HG03039 (cell line): ENCODE measurements around the gene ADORA1.

ENCODE experiments used
- ATAC-seq: cut with Tn5 transposase; IDR thresholded peaks from one replicate; pipeline ENCODE4 v1.9.1; 2021; ENCODE audit warnings: mild to moderate bottlenecking, moderate library complexity; ENCODE audit not compliant: unreplicated experiment

ADORA1 gene

GRCh38 chr1:203138066-203138465, 10.5 kb downstream of the ADORA1 start:
- no peak for ATAC-seq

DNA sequence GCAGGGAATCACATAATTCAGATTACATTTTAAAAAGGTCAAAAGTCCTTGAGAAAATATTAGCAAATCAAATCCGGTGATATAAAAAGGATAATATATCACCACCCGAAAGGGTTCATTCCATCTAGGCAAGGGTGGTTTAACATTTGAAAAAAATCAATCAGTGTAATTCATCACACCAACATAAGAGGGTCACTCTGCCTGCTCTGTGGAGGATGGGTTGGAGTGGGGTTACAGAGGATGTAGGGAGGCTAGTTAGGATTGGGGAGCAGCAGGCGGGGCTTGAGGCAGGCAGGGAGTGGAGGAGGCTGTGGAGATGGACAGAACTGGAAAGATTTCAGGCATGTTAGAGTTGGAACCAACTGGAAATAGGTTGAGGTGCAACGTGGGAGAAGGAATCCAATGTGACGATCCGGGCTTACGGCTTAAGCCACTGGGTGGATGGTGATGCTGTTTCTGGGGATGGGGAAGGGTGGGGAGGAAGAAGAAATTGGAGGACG, 12.5 kb downstream of the ADORA1 start:
- no peak for ATAC-seq

- no peak for ATAC-seq
Measured at GRCh38 chr1:203140743-203141520, 13.4 kb downstream of the ADORA1 start.

DNA sequence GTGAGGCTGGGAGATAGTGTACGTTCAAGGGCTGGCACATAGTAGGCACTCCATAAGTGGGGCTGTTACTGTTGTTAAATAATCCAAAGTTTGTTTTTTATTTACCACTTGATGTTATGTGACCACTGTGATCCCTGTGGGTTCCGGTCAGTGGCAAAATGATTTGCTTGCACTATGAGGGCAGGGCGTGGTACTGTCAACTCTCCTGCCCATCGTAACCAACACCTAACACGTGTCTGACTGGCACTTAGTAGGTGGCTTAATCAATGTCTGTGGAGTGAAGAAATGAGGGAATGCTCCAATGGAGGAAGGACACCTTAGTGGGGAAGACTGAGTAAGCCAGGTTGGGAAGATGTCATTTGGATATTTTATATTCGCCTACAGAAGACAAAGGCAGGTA, 14.6 kb downstream of the ADORA1 start:
- ATAC-seq = no peak

DNA sequence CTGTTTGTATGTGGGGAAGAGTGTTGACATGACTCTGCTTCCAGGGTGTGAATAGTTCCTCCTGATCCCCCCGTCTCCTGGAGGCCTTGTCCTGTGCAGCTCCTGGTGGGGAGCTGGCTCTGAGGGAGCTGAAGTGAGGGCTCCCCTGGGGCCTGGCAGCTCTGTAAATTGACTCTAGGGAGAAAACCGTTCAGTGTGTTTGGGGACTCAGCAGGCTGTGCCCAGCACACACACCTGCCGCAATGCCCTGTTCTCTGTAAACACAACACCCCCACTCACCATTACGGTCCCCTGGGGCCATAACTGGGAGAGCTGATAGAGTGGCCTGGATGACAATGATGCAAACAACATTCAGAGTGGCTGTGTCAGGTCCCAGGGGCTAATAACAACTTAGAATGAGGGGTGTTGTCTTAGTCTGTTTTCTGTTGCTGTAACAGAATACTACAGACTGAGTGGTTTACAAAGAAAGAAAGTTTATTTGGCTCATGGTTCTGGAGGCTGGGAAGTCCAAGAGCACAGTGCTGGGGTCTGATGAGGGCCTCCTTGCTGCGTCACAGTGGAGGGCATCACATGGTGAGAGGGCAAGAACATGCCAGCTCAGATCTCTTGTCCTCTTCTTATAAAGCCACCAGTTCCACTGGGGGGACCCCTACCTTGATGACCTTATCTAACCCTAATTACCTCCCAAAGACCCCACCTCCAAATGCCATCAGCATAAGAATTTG, 15.3 kb downstream of the ADORA1 start:
- ATAC-seq = no peak

DNA sequence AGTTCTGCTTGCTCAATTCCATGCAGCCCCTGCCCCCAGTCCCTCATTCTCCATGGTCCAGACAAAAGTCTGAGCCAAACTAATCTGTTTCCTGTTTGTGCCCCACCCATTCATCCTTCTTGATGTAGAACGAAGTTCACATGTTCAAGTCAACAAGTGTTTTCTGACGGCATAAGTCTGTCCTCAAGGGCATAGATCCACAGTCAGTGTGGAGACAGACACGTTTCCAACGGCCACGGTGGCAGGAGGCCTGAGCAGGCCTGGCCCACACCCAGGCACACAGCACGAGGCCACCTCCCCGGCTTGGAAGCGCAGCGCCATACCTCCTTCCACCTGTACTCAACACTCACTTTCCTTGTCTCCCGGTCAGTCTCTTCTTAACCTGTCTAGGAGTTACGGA, 16.1 kb downstream of the ADORA1 start:
- no peak for ATAC-seq

DNA sequence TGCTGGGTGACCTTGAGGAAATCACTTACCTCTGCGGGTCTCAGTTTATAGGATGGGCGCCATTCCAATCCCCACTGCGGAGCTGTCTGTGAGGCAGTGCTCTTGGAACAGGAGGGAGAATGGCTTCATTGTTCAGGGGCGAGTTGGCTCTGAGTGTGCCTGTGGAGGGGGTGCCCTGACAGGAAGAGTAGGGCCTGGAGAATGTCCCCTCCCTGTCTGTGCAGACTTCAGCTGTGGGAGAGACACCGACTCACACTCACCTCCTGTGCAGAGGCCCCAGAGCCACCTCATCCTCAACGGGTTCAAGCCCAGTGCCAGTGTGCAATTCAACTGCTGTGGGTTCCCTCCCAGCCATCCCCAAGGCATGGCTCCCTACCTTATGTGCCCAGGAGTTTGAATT, 17.1 kb downstream of the ADORA1 start:
- no peak for ATAC-seq

DNA sequence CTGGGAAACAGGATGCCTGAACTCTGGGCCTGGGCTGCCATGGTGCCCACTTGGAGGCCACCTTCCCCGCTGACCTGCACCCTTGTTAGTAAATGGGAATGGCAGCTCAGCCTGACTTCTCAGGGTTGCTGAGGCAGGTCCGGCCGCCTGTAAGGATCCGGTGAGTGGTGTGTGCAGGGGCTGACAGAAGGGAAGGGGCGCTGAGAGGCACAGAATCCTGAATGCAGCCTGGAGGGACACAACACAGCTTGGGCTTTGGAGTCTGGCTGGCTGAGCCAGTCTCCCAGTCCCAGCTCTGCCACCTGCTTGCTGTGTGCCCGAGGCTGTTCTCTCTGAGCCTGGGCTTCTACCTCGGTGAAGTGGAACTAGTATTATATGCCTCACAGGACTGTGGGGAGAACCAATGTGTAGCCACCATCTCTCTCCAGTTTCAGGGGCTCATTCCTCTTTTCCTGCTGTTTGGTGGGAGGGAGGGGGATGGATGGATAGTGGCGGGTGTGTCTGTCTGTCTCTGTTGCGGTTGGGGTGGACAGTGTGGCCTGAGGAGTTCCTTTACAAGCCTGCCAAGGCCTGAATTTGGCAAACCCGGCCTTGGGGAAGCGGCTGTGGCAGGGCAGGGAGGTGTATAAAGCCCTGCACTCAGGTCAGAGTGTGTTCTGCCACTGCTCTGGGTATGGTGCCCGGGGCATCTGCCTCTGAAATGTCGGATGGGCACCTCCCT, 18.0 kb downstream of the ADORA1 start:
- no peak for ATAC-seq

GRCh38 chr1:203146042-203146369, 18.5 kb downstream of the ADORA1 start:
- ATAC-seq = no peak

- ATAC-seq = no peak
Measured at GRCh38 chr1:203146537-203146936, 19.0 kb downstream of the ADORA1 start.

DNA sequence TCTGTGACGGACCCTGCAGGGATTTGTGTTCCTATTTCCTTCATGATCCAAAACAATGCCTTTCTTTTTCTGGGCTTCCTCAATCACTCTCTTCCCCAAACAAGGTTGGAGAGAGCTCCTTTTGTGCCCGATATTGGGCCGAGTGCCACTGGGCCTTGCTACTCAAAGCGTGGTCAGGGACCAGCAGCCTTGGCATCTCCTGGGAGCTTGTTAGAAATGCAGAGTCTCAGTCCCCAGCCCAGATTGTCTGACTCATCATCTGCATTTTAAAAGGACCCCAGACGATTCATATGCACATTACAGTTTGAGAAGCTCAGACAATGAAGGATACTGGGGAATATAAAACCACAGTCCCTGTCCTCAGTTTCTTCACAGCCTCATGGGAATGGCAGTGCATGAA, 19.9 kb downstream of the ADORA1 start:
- no peak for ATAC-seq

DNA sequence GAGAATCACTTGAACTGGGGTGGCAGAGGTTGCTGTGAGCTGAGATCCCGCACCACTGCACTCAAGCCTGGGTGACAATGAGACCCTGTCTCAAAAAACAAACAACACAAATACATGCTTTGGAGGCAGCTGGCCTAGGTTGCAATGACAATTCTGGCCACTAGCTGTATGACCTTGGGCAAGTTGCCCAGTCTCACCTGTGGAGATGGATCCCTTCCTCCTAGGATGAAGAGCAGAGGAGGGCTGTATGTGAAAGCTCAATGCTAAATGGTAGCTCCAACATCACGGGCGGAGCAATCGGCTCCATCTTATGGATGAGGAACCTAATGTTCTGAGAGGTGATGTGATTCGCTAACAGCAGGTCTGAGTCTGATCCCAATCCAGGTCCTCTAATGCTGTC, 20.6 kb downstream of the ADORA1 start:
- ATAC-seq = no peak

DNA sequence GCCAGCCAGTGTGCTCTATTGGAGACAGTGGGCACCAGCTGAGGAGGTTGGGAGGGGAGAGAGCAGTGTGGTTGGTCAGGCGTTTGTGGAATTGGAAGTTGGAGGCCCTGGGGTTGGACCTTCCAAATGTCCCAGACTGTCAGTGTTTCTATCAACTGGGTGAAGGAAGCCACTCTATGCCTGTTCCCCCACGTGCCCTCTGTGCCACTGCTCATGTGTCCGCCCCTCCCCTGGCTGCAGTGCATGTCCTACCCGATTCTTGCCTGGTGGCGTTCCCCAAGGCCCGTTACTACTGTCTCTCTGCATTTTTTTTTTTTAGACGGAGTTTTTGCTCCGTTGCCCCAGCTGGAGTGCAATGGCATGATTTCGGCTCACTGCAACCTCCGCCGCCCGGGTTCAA, 21.1 kb downstream of the ADORA1 start:
- ATAC-seq = no peak

- no peak for ATAC-seq
Measured at GRCh38 chr1:203149188-203149840, 21.8 kb downstream of the ADORA1 start.

GRCh38 chr1:203150511-203151297, 23.2 kb downstream of the ADORA1 start:
- no peak for ATAC-seq

- no peak for ATAC-seq
Measured at GRCh38 chr1:203151362-203152157, 24.0 kb downstream of the ADORA1 start.

DNA sequence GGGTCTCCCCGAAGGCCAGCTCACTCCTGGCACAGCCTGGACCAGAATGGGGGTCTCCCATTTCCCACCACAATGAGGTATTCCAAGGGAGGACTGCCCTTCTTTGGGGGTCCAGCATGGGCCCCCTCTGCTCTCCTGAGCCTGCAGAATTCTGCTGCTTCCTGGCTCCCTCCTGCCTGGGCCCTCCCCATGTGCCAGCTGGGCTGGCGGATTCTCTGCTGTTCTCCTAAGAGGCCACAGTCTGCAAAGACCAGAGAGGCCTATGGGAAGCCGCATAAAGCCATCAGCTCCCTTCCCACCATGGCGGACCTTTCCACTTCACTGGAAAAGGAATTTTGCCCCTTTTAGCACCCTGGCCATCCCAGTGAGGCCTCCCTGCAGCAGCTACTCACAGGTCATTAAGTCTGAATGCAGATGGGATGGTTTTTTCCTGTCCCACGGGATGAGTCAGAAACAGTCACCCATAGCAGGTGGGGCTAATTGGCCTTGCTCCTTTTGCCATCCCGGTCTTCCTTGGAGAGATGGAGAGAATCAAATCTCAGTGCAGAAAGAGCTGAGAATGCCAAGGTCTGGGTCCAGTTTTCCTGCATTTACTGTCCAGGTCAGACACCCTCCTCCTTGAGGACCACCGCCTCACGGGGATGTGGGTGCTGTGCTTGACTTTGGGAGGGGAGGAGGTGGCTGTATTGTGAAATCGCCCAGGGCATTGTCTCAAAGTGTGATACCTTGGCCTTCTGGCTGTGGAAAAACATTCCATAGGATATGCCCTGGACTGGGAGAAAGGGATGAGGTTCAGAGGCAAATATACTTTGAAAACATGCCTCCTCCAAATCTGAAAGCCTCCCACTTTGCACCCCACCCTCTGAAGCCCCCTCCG, 24.9 kb downstream of the ADORA1 start:
- ATAC-seq = no peak

DNA sequence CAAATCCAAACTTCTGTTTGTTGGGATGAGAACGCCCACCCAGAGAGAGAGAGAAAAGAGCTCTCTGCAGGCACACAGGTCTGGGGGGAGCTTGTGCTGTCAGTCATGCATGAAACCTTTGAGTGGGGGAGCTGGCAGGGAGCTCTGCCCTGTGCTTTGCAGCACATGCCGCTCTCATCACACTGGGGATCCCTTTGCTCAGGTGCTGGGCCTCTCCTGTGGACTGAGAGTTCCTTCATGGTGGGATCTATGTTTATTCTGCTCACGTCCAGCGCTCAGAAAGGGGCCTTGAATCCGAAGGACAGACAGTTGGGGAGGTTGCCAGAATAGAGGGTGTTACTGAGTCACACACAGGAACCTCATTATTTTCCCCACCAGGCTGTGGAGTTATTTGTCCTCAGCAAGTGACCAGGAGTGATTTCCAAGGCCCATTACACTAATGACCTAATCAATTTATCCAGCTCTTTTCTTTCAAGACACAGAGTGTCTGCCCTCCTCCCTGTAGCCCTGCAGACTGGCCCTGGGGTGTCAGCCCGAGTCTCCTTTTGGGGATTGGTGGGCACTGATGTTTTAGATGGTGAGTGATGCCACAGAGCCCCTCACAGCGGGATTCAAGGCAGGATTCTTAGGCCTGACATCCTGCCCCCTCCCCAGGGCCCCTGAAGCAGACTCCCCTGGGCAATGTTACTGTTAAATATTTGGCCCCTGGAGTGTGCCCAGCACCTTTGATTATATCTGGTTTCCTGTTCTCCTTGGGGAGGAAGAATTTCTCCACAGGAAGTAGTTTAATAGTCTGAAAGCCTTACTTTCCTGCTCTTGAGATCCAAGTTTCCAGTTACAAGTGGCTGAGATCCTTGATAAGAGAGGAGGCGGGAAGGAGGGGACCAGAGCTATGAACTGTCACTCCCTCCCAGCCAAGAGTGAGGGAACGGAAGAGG, 25.8 kb downstream of the ADORA1 start:
- ATAC-seq = no peak
